ENCODE results near the gene HOXB9.

The HOXB9 gene

GRCh38 chr17:48608494-48608834 lies 17.7 kb downstream of the HOXB9 start:
- H3K4me1 ChIP-seq (ENCODE audit: insufficient read depth, poor library complexity, severe bottlenecking), result peaks cover 12% of the 10 kb centered on the region
- no peak for TF ChIP-seq CTCF (IDR thresholded peaks at IDR 0.05; ENCODE audit: poor library complexity, severe bottlenecking)
- no peaks in the 10 kb centered on the region for H3K27me3 ChIP-seq (ENCODE audit: insufficient read depth, poor library complexity, severe bottlenecking)
- ATAC-seq (ENCODE audit: low read depth), result no peak
- H3K27ac ChIP-seq (ENCODE audit: poor library complexity, severe bottlenecking), result no peak overlapping the region
- H3K4me3 ChIP-seq (ENCODE audit: severe bottlenecking), result no peak overlapping the region
- no peak for DNase-seq (ENCODE audit: low spot score)
- no peaks in the 10 kb centered on the region for H3K36me3 ChIP-seq (ENCODE audit: low read depth)
- H3K9me3 ChIP-seq (ENCODE audit: severe bottlenecking), result no peaks in the 10 kb centered on the region

GRCh38 chr17:48606892-48607614 lies 19.1 kb downstream of the HOXB9 start:
- ATAC-seq (ENCODE audit: low read depth), result no peak
- no peaks in the 10 kb centered on the region for H3K36me3 ChIP-seq (ENCODE audit: low read depth)
- no peak for DNase-seq (ENCODE audit: low spot score)
- no peak overlapping the region for H3K4me3 ChIP-seq (ENCODE audit: severe bottlenecking)
- H3K27ac ChIP-seq (ENCODE audit: poor library complexity, severe bottlenecking), result no peak overlapping the region
- H3K4me1 ChIP-seq (ENCODE audit: insufficient read depth, poor library complexity, severe bottlenecking), result peaks cover 12% of the 10 kb centered on the region
- TF ChIP-seq CTCF (IDR thresholded peaks at IDR 0.05; ENCODE audit: poor library complexity, severe bottlenecking), result no peak
- no peaks in the 10 kb centered on the region for H3K27me3 ChIP-seq (ENCODE audit: insufficient read depth, poor library complexity, severe bottlenecking)
- no peaks in the 10 kb centered on the region for H3K9me3 ChIP-seq (ENCODE audit: severe bottlenecking)

- H3K27me3 ChIP-seq (ENCODE audit: insufficient read depth, poor library complexity, severe bottlenecking), result no peaks in the 10 kb centered on the region
- ATAC-seq (ENCODE audit: low read depth), result no peak
Observed at GRCh38 chr17:48605991-48606891, 19.9 kb downstream of the HOXB9 start.

GRCh38 chr17:48605409-48605919 lies 20.7 kb downstream of the HOXB9 start:
- H3K4me1 ChIP-seq (ENCODE audit: insufficient read depth, poor library complexity, severe bottlenecking), result peaks cover 18% of the 10 kb centered on the region

More at GRCh38 chr17:48605991-48606891, 19.9 kb downstream of the HOXB9 start:
- Histone ChIP-seq H3K9me3 (ENCODE audit: severe bottlenecking) (no peaks in the 10 kb centered on the region), H3K4me1 (ENCODE audit: insufficient read depth, poor library complexity, severe bottlenecking) (peaks cover 18% of the 10 kb centered on the region), H3K4me3 (ENCODE audit: severe bottlenecking) (no peak overlapping the region), H3K36me3 (ENCODE audit: low read depth) (no peaks in the 10 kb centered on the region), H3K27ac (ENCODE audit: poor library complexity, severe bottlenecking) (no peak overlapping the region)
- no peak for TF ChIP-seq CTCF (IDR thresholded peaks at IDR 0.05; ENCODE audit: poor library complexity, severe bottlenecking)
- no peak for DNase-seq (ENCODE audit: low spot score)

More at GRCh38 chr17:48605409-48605919, 20.7 kb downstream of the HOXB9 start:
- no peaks in the 10 kb centered on the region for H3K27me3 ChIP-seq (ENCODE audit: insufficient read depth, poor library complexity, severe bottlenecking)
- no peaks in the 10 kb centered on the region for H3K9me3 ChIP-seq (ENCODE audit: severe bottlenecking)
- no peak for TF ChIP-seq CTCF (IDR thresholded peaks at IDR 0.05; ENCODE audit: poor library complexity, severe bottlenecking)
- no peaks in the 10 kb centered on the region for H3K36me3 ChIP-seq (ENCODE audit: low read depth)
- DNase-seq (ENCODE audit: low spot score) (no peak), ATAC-seq (ENCODE audit: low read depth) (no peak)
- H3K4me3 ChIP-seq (ENCODE audit: severe bottlenecking), result no peak overlapping the region
- peak overlapping the region; percentile 86 for H3K27ac ChIP-seq (ENCODE audit: poor library complexity, severe bottlenecking)

All from RWPE2 (cell line).